GM15510 (cell line): ENCODE data around the gene INTS1.

Experiments
- POLR2A ChIP-seq: IDR thresholded peaks from 3 replicates; pipeline ENCODE4 v1.6.1; 2011; ENCODE audit warnings: borderline replicate concordance; ENCODE audit not compliant: insufficient read length; ENCODE audit errors: extremely low read depth

INTS1 gene

DNA sequence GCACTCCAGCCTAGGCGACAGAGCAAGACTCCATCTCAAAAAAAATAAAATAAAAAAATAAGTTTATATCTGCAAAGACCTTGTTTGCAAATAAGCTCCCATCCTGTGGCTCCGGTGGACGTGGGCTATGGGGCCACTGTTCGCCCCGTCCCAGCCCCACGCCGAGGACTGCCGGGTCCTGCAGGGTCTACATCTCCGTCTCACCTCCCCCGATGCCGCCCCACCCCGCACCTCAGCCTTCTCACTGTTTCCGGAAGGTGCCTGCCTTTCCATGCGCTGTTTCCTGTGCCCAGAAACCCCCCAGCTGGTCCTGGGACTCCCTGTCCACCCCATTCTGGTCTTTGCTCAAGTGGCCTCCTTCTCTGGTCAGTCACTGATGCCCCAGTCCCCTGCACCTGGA is 5.0 kb upstream of the INTS1 start:
- no peak for TF ChIP-seq POLR2A

DNA sequence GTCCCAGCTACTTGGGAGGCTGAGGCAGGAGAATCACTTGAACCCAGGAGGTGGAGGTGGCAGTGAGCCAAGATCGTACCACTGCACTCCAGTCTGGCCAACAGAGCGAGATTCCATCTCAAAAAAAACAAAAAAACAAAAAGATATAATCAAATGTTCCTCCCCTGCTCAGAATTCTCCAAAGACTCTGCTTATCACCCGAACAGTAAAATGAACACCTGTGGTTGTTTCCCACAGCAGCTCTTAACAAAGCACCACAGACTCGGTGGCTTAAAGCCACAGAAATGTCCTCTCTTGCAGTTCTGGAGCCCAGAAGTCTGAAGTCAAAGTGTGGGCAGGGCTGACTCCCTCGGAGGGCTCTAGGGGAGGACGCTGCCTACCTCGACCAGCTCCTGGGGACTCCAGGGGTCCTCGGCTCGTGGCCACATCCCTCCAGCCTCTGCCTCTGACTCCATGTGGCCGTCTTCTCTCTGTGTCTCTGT is 4.1 kb upstream of the INTS1 start:
- TF ChIP-seq POLR2A, result no peak

DNA sequence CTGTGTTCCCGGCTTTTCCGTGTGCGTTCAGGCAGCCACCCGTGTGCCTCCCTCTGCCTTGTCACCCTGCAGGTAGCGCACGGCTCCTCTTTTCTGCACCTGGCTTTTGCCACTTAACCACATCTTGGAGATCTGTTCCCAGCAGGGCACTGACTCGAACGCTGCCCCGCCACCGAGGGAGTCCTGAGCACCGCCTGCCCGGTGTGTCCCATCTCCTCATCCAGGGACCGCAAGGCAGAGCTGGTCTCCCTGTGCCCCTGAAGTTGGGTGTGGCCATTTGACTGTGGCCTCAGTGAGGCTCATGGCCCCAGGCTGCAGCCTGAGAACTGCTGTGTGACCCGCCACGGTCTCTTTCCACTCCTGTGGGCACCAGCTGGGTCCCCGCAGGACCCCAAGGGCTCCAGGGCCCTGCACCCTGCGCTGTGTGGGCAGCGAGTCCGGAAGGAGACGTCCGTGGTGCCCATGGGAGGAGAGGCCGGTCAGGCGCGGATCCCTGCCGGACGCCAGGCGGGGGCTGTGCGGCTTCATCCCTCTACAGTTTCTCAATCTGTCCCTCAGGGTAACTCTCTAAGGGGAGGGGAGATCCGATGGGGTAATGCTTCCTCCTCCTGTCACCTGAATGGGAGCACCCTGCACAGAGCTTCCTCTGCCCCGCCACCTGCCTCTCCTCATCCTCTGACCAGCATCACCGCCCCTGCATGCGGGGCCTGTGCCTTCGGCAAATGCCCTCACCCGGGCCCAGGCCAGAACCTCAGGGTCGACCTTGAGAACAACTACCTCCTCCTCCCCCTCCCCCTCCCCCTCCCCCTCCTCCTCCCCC is 1.8 kb upstream of the INTS1 start:
- no peak for TF ChIP-seq POLR2A

DNA sequence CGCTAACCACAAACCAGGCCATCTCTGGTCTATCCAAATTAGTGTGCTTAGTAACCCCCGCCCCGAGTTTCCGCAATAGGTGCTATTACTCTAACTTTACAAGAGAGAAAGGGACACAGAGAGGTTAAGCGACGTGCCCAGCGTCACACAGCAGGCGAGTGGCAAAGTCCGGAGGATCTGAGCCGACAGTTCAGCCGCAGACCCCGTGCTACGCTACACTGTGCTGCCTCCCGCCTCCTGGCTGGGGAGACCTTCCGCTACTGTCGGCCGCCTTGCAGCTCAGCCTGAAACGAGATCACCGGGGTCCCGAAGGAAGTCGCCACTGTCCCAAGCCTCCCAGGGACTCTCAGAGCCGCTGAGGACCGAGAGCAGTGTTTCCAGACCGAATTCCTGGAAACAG is 799 bp downstream of the INTS1 start:
- no peak for TF ChIP-seq POLR2A

DNA sequence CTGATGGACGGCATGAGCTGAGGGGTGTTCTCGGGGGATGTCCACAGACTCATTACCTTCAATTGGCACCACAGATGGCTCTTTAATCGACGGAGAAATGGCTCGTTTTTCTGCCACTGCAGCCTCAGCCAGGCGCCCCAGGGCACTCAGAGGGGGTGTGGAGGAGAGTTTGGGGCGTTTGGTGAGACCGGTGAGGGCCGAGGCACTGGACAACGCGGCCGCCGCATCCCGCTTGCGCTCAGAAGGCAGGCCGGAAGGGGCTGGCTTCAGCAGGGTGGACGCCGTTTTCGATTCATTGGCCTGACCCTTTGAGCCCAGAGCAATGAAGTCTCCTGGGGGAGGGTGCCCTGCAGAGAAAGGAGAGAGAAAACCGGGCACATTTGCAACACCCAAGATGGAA is 1.3 kb downstream of the INTS1 start:
- TF ChIP-seq POLR2A, result no peak

DNA sequence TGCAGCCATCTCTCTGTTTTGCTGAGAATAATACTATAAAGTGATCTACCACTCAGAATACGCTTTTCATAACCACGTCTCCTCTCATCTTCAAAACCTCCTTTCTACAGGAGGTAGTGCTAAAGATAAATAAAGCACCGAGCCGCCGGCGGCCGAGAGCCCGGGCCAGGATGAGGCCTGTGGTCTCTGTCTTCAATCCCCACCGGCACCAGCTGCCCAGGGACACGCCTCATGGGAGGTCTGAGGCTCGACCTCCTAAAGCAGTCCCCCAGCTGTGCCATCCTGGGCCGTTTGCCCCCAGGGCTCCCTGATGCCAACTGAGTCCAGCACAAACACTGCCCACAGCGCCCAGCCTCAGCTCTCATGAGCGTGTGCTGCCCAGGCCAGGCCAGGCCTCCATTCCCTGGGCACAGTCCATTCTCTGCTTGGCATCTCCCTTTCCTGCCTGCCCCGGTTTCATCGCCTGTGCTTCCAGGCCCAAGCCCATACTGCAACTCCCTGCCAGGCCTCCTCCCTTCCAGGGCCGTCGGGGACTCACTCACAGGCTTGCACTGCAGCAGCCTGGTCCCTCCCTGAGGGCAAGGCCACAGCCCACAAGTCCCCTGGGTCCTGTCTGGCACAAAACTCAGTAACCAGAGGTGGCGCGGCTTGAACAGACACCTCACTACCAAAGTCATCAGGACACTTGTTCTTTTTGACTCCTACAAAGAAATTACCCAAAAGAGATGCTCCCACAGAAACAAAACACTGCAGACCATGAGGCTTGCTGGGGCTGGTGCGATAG is 2.5 kb downstream of the INTS1 start:
- no peak for TF ChIP-seq POLR2A

DNA sequence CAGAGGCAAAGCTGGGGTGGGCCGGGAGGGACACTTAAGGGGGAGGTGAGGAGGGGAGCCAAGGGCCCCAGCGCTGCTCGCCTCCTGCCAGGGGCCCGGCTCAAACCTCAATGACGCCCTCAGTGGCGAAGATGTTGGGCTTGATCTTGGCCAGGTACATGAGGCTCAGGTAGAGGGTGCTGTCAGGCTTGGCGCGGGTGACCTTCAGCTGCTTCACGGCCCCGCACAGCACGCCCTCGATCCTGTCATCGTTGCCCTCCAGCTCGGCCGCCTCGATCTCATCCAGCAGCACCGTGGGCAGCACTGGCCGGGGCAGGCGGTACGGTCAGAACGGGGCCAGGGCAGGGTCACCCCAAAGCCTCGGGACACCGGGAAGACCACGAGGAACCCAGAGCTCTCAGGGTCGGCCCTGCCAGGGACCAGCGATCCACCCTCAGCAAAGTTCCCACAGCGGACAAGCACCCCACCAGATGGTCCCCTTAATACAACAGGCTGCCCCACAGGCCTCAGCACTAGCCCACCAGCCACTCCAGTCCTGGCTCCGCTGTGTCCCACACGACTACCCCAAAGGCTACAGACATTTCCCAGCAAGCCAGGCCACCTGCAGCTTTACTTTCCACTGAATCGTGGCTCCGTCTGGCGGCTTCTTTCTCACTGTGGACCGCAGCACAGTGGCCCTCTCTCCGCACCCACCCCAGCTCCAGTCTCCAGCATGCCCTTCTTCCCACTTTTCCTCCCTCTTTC is 4.0 kb downstream of the INTS1 start:
- no peak for TF ChIP-seq POLR2A

DNA sequence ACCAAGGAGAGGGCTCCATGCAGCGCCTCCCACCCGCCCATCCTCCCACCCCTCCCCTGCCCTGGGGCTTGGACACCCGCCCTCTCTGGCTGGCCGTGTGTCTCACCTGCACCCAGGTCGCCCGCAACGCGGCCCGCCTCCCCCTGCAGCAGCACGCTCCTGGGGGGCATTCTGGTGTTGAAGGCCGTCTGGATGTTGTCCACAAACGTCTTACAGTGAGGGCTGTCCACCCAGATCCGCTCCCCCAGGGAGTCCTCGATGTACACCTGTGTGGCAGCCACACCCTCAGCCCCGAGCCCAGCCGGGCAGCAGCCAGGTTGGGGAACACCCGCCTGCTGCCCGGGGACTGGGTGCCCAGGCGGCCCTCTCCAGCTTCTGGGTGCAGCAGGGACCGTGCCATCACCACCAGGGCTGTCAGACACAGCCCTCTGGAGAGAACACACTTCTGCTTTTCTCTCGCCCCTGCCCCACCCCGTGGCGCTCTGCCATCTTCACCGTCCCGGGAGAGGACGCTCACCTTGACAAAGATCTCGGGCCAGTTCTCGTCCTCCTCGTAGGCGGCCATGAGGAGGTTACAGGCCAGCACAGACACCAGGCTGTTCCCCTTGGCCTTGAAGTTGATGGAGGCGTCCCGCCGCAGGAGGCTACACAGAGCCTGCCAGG is 4.7 kb downstream of the INTS1 start:
- TF ChIP-seq POLR2A, result no peak

DNA sequence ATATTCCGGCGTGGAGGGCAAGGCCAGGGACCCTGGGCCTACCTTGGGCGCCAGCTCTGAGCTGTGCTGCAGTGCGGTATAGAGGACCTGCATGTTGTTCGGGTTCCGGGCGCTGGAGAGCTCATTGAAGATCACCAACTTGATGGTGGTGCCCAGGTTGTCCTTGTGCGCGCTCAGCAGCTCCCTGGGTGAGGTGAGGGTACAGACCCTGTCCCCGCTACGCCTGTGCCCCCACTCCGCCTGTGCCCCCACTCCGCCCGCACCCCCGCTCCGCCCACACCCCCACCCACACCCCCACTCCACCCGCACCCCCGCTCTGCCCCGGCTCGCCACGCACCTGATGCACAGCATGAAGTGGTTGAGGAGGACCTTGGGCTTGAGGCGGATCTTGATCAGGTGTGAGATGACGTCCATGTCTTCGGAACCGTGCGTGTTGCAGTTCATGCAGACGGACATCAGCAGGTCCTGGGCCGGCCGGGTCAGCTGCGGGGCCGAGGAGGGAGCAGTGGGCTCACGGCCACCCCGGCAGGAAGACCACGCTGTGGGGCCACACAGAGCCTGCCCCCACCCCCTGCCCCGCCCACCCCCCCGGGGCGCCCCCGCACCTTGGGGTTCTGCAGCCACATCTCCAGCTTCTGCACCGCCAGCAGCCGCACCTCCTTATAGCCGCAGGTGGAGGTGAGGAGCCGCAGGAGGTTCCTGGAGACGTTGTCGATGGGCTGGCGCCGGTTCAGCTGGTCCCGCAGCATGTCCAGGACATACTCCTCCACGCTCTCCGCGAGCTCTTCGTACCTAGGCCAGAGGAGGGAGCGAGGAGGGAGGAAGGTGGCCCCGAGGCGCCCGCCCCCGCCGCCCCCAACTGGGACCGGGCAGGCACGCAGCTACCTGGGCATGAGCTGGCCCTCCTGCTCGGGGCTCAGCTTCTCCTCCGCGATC is 5.6 kb downstream of the INTS1 start:
- no peak for TF ChIP-seq POLR2A

DNA sequence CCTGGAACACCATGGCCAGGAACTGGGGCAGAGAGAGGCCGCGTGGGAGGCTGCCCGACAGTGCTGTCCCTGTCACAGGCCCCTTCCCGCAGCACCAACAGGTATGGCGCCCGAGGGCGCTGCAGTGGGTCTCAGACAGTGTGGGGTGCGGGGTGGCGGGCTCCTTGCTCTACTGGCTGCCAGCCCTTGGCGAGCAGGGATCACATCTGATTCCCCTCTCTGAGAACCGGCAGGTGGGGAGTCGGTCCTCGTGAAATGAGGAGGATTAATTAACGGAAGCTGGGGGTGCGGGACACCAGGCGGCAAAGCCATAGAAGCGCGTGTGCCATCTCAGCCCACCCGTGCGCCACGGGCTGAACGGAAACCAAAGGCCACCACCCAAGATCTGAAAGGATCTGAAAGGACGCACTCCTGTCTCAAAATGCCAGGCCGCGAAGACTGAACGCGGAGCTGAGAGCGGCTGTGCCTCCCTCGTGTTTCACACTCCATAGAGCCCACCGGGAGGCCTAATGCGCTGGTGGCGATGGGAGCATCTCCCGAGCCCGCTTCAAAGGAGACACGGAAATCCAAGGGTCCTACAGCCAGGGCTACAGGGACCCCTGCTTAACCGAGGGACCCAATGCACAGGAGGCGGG is 6.8 kb downstream of the INTS1 start:
- no peak for TF ChIP-seq POLR2A

DNA sequence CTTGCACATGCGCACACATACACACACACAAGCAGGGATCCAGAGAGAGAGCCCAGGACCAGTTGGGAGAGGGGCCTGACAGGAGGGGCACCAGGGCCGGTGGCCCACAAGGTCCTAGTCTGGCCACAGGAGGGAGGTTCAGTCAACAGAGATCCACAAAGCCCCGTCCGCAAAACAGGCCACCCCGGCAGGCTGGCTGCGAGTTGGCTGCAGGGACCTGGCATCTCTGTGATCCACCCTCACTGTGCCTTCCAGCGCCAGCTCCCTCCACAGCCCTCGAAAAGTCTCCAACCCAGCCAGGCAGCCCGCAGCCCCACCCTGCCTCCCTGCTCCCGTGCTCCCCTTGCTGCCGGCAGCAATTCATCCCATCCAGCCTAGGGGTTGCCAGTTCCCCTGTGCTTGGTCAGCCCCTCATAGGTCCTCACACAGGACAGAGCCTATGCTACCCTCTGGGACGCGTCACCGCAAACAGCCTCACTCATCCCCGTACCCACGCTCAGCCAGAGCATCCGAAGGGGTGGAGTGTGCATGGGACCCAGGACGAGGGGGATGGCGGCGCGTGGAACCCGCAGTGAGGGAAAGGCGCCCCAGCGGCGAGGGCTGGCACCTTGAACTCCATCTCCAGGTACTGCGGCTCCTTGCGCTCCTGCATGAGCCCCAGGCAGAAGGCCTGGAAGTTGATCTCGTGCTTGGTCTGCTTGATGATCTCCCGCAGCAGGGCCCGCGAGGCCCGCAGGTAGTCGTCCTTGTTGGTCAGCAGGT is 7.5 kb downstream of the INTS1 start:
- TF ChIP-seq POLR2A, result no peak

DNA sequence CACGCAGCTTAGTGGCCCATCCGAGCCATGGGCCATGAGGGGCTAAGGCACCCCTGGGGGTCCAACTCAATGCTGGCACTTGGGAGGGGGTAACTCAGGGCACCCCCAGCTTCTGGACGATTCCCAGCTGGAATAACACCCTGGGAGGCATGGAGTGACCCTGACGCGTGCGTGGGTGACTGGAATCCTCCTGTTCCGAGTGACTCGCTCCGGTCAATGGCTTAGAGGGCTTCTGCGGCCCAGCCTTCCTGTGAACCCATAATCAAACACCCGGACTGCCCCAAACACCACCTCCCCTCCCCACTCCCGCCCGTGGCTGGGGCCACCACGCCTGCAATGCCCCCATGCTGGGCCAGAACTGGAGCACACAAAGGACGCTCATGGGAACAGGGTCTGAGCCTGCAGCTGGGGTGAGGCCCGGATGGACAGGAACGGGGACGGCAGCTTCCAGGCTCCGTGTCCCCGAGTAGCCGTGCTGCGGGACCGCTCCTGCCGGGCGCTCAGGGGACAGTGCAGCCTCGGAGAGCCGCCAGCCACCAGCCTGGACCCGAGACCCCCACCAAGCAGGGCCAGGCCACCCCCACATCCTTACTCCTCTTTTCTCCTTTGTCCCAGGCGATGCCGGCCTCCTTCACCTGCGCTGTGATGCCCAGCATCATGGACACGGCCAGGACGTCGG is 8.5 kb downstream of the INTS1 start:
- no peak for TF ChIP-seq POLR2A

DNA sequence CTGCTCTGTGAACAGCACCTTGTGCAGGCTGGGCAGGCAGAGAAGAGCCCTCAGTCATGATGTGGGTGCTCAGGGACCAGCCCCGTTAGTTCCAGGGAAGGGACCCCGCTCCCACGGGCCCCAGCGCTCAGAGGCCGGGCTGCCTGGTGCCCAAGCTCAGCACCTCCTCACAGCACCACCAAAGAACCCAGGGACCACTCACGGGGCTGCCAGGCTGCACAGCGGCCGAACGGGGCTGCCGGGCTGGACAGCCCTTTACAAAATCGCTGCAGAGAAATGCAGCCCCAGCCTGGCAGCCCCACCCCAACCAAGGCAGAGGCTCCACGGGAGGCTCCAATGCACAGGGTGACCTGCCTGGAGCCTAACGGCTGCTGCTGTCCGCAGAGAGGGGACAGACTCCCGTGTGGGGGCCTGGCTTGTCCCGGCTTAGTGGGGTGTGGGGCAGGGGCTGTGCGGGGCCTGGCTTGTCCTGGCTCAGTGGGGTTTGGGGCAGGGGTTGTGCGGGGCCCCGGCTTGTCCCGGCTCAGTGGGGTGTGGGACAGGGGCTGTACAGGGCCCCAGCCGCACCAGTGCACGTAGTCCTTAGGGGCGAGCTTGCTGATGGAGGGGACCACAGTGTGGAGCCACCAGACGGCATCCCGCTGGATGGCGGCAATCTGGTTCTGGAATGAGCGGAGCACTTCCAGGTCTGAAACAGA is 9.2 kb downstream of the INTS1 start:
- TF ChIP-seq POLR2A, result no peak
